HTR-8/SVneo (cell line): ENCODE results near the gene ZBTB8A.
"Not testable (repeated sequence)": the region's sequence is repeated elsewhere in the genome, so short reads cannot be mapped to it uniquely, and the experiment has no call there.

Experiments
- DNase-seq: peaks from one replicate; pipeline ENCODE4 v3.0.0; 2011; ENCODE audit warnings: low spot score, mixed read lengths; ENCODE audit not compliant: insufficient read length
- FAIRE-seq: peaks from 2 replicates; lab custom pipeline; 2011; peaks lifted over from hg19 to GRCh38; lab: Jason Lieb, UNC

Gene ZBTB8A

DNA sequence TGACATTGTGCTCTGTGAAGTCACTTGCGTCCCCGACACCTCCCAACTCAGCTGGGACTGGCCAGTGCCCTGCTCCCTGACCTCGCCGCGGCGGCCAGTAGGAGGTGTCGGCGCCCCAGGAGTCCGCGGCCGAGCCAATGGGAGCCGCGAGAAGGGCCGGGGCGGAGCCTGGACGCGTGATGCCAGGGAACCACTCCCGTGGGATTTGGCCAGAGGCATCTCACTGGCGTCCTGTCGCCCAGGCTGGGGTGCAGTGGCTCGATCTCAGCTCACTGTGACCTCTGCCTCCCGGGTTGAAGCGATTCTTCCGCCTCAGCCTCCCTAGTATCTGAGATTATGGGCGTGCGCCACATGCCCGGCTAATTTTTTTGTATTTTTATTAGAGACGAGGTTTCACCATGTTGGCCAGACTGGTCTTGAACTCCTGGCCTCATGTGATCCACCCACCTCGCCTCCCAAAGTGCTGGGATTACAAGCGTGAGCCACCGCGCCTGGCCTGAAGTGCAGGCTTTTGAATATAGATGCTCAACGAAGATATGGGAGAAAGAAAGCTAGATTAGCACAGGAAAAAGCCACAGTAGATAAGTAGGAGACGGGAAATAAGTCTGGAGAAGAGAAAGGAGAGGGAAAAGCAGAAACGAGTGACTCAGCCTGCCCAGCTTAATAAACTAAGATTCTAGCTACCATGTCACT is 73.1 kb downstream of the ZBTB8A start:
- FAIRE-seq (no peak), DNase-seq (peak; percentile 92)

DNA sequence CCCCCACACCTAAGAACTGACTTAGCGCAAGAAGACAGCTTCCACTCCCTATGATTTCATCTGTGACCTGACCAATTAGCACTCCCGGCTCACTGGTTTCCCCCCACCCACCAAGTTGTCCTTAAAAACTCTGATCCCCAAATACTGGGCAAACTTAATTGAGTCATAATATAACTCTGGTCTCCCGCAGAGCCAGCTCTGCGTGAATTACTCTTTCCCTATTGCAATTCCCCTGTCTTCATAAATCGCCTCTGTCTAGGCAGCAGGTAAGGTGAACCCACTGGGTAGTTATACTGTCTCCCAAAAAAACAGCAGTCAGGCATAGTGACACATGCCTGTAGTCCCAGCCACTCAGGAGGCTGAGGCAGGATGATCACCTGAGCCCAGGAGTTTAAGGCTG is 74.2 kb downstream of the ZBTB8A start:
- no peak for FAIRE-seq
- DNase-seq, result no peak

DNA sequence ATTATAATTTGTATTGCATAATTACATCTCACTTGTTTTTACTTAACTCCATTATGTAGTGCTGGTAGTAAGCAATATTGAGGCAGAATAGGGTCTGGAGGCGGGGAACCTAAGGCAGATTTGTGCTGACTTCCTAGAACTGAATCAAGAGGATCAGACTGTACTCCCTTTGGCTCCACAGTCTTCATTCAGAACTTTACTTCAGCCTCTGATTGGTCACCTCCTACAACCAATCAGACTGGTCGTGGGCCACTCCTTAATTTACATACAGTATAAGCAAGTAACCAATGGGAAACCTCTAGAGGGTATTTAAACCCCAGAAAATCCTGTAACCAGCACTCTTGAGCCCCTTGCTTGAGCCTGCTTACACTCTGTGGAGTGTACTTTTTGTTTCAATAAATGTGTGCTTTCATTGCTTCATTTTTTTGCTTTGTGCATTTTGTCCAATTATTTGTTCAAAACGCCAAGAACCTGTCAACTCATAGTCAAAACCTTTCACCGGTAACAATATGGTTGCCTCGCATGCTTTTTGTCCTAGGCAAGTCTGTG is 79.5 kb downstream of the ZBTB8A start:
- DNase-seq (no peak), FAIRE-seq (no peak)

DNA sequence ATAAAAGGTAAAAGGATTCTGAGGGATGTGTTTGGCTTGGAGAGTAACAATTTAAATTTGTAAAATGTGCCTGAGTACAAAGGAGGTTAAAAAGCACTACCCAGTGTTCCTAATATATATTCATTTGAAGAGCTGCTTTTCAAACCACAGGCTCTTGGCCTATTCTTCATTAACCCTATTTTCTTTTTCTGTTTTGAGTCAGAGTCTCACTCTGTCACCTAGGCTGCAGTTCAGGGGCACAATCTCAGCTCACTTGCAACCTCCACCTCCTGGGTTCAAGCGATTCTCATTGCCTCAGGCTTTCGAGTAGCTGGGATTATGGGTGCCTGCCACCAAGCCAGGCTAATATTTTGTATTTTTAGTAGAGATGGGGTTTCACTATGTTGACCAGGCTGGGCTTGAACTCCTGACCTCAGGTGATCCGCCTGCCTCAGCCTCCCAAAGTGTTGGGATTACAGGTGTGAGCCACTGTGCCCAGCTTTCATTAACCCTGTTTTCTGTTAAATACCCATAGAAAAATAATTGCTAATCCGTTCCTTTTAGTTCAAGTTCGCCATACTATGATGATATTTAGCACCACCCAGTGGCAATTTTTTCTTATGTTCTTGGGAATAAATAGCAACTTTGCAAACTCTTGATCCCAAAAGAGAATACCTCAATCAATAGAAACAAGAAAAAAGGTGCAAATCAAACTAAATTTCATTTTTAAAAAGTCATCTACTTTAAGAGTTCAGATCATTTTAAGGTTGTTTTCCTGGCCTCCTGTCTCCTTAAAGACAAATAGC is 80.7 kb downstream of the ZBTB8A start:
- no peak for FAIRE-seq
- DNase-seq, result no peak

DNA sequence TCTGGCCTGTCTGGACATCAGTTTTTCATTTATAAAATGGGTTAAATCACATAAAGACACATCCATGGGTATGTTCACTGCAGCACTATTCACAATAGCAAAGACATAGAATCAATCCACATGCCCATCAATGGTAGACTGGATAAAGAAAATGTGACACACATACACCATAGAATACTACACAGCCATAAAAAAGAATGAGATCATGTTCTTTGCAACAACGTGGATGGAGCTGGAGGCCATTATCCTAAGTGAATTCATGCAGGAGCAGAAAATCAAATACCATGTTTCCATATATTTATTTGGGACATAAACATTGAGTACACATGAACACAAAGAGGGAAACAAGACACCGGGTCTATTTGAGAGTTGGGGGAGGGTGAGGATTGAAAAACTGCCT is 83.0 kb downstream of the ZBTB8A start:
- FAIRE-seq, result no peak

DNA sequence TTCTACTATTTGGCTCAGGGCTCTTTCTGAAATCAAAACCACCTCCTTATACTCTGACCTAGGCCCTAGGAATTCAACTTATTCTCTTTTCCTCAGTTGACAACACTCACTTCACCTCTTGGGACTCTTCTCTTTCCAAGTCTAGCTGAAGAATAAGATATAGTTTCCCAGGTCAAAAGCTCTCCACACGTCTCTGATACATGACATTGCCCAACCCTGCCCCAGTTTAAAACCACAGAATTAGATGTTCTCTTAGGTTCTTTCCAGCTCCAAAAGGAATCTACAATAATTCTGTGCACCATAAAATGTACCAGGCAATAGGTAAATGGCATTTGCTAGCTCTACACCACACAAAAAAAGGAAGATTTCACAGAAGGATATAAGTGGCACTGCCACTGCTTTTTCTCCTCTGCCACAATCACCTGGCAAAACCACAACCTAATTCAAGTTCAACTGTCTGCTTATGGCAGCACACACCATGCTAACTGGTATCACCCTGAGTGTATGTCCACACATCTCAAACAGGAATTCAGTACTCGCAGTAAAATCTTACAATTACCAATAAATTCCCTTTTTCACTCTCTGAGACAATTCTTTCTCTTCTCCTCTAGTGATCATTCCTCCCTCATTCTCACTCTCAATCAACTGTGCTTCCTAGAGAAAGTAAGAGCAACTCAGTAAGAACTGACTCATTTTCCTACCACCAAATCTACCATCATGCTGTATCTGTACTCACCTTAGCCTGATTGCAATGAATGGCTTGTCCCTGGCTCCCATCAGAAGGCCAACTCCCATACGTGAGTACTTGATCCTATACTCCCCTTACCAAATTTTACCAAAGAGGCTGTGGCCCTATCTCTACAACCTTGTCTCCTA is 83.8 kb downstream of the ZBTB8A start:
- no peak for DNase-seq
- no peak for FAIRE-seq

More for the DNA sequence above, 83.0 kb downstream of the ZBTB8A start:
- no peak for DNase-seq

DNA sequence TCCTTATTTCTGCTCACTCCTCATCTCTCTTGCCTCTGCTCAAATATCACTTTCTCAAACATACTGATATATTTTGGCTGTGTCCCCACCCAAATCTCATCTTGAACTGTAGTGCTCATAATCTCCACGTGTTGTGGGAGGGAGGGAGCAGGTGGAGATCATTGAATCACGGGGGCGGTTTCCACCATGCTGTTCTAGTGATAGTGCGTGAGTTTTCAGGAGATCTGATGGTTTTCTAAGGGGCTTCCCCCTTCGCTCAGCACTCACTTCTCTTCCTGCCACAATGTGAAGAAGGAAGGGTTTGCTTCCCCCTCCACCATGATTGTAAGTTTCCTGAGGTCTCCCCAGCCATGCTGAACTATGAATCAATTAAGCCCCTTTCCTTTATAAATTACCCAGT is 84.5 kb downstream of the ZBTB8A start:
- FAIRE-seq, result no peak
- DNase-seq, result no peak

DNA sequence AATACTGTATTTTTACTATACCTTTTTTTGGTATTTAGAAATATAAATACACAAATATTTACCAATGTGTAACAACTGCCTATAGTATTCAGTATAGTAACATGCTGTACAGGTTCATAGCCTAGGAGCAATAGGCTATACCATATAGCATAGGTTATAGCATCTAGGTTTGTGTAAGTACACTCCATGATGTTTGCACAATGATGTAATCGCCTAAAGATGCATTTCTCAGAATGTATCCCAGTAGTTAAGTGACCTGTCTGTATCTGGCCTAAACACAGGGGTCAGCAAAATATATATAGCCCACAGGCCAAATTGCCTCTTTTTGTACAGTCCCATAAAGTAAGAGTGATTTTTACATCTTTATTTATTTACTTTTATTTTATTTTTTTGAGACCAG is 86.9 kb downstream of the ZBTB8A start:
- no peak for FAIRE-seq
- DNase-seq, result no peak

DNA sequence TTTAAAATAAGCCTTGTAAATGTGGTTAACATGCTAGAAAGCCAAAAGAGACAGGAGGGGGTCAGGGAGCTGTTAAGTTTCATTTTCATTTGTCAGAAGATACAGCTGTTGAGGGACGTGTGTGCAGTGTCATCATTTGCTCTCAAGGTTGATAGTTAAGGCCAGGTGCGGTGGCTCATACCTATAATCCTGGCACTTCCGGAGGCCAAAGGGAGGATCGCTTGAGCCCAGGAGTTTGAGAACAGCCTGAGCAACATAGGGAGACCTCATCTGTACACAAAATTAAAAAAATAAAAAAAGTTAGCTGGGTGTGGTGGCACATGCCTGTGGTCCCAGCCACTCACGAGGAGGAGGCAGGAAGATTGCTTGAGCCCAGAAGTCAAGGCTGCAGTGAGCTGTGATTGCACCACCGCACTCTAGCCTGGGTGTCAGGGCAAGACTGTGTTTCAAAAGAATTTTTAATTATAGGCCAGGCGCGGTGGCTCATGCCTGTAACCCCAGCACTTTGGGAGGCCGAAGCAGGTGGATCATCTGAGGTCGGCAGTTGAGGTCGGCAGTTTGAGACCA is 88.5 kb downstream of the ZBTB8A start:
- no peak for DNase-seq
- FAIRE-seq, result no peak

DNA sequence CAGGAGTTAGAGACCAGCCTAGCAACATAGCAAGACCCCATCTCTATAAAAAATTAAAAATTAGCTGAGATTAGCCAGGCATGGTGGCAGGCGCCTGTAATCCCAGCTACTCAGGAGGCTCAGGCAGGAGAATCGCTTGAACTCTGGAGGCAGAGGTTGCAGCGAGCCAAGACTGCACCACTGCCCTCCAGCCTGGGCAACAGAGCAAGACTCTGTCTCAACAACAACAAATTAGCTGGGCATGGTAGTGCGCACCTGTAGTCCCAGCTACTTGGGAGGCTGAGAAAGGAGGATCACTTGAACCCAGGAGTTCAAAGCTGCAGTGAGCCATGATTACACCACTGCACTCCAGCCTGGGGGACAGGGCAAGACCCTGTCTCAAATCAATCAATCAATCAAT is 90.9 kb downstream of the ZBTB8A start:
- not testable (repeated sequence) for DNase-seq, FAIRE-seq

DNA sequence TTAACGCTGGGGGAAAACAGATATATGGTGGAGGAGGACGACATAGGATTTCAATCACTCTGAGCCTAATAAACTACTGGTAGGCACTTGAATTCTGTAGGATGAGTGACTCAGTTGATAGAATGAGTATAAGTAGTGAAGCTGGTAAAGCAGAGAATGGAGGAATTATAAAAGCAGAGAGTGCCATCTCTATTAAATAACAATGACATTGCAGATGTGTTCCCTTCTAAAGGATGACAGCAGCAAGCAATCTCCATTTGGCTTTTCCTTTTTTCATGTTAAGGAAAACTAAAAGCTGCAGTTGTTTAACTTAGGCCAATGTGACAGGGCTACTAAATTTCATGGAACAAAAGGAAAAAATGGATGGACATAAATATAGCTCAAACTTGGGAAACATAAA is 93.6 kb downstream of the ZBTB8A start:
- FAIRE-seq, result no peak
- no peak for DNase-seq

DNA sequence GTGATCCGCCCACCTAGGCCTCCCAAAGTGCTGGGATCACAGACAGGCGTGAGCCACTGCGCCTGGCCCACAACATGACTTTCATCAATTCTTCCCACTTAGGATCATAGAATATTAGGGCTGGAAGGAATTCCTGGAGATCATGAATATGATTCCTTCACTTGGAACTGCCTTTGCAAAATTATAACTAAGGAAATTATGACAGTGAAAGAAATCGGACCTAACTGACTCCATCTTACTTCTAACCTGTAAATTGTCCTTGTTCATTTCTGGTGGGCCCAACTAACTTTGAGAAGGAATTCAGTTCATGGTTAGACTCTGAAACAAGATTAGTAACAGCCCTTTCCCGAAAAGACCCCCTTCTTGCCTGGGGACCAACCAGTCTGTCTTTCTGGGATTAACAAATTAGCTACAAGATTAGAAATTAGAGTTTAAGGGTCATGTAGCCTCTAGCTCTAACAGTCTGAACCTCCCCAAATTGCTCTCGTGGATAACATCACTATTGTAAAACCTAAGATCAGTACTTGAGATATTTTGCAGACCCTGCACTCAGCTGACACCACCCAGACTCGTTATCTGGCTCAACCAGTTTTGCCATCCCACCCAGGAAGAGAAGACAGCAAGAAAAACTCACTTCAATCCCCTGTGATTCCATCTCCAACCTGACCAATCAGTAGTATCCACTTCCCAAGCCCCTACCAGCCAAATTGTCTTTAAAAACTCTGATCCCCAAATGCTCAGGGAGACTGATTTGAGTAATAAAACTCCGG is 96.5 kb downstream of the ZBTB8A start:
- no peak for FAIRE-seq
- no peak for DNase-seq

DNA sequence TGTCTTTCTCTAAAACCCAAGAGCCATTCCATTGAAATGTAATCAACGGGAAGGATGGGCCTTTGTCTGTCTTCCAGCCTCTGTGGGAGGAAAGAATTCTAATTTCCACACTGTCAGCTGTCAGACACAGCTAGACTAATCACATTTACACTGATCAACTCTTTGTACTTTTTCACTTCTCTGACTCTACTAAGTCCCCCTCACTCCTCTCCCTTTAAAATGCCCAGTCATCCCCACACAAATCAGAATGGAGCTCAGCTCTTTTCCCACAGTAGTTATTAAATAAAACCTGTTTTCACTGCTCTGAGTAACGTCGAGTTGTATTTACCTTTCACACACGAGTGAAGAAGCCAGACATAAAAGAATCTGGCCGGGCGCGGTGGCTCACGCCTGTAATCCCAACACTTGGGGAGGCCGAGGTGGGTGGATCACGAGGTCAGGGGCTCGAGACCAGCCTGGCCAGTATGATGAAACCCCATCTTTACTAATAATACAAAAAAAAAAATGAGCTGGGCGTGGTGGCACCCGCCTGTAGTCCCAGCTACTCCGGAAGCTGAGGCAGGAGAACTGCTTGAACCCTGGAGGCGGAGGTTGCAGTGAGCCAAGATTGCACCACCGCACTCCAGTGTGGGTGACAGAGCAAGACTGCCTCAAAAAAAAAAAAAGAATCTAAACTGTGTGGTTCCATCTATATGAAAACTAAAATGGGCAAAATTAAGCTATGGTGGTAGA is 97.9 kb downstream of the ZBTB8A start:
- FAIRE-seq, result no peak
- DNase-seq, result no peak

DNA sequence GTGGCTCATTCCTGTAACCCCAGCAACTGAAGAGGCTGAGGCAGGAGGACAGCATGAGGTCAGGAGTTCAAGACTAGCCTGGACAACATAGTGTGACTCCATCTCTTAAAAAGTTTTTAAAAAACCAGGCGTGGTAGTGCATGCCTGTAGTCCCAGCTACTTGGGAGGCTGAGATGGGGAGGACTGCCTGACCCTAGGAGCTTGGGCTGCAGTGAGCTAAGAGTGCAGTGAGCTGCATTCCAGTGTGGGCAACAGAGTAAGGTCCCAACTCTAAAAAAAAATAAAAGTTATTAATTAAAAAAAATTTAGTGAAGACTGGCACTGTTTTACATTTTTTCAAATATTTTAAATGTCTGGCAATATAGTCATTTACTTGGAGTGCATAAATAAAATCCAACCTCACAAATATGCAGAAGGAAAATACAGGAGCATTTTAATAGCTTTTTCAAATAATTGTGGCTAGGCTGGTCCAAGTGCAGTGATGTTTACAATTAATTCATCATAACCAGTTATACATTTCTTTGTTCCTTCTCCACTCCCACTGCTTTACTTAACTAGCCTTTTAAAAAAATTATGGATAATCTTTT is 100.4 kb downstream of the ZBTB8A start:
- FAIRE-seq (no peak), DNase-seq (no peak)

DNA sequence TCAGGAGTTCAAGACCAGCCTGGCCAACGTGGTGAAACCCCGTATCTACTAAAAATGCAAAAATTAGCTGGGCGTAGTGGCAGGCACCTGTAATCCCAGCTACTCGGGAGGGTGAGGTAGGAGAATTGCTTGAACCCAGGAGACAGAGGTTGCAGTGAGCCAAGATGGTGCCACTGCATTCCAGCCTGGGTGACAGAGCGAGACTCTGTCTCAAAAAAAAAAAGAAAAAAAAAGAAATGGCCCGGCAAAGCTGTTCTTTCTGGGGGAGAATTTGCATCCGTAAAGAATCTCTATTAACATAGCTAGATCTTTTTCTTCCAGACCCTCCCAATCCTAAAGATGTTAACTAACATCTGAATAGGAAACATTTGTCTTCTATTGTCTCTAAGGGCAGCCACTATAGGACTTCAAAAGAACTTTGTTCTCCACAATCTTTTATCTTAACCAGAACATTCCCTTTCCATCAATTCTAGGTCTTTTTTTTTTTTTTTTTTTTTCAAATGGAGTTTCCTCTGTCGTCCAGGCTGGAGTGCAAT is 103.1 kb downstream of the ZBTB8A start:
- FAIRE-seq, DNase-seq: not testable (repeated sequence)

DNA sequence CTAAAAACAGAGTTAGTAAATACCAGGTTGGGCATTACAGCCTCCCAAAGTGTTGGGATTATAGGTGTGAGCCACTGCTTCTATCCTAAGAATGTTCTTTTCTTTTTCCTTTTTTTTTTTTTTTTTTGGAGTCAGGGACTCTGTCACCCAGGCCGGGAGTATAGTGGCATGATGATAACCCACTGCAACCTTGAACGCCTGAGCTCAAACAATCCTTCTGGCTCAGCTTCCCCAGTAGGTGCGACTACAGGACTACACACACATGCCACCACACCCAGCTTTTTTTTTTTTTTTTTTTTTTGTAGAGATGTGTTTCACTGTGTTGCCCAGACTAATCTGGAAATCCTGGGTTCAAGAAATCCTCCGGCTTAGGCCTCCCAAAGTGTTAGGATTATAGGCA is 105.2 kb downstream of the ZBTB8A start:
- DNase-seq (no peak), FAIRE-seq (no peak)

DNA sequence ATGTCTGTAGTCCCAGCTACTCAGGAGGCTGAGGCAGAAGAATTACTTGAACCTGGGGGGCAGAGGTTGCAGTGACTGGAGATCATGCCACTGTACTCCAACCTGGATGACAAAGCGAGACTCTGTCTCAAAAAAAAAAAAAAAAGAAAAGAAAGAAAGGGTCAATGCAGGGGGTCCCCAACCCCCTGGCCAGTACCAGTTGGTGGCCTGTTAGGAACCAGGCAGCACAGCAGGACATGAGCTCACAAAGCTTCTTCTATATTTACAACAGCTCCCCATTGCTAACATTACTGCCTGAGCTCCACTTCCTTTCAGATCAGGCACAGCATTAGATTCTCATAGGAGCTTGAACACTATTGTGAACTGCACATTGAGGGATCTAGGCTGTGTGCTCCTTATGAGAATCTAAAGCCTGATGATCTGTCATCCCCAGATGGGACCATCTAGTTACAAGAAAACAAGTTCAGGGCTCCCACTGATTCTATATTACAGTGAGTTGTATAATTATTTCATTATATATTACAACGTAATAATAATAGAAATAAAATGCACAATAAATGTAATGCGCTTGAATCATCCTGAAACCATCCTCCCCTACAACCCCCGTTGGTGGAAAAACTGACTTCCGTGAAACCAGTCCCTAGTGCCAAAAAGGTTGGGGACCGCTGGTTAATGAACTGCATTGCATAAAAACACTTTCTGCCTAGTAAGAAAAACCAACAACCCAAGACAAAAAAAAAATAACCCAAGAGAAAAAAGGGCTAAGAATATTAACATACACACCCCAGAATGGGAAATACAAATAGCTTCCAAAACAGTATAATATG is 108.3 kb downstream of the ZBTB8A start:
- DNase-seq (no peak), FAIRE-seq (no peak)
